Progenitor cell of endocrine pancreas (in vitro differentiated cells): Measurements from ENCODE around the gene FAM9C. TPM values are rescaled to one million over a fixed set of nuclear protein-coding genes. Genes with fewer than 3 reads are reported as not detected.
"Not testable (repeated sequence)": the region's sequence is repeated elsewhere in the genome, so short reads cannot be mapped to it uniquely, and the experiment has no call there.

Source experiments
- DNase-seq: peaks from one replicate; pipeline ENCODE4 v3.0.0; 2021; ENCODE audit warnings: low spot score; ENCODE audit not compliant: unreplicated experiment
- H3K27ac Mint-ChIP-seq: 2 replicates; pipeline ENCODE4 v1.8.0; 2021; ENCODE audit warnings: mild to moderate bottlenecking, moderate library complexity, mixed read lengths
- H3K27me3 Mint-ChIP-seq: 2 replicates; pipeline ENCODE4 v1.8.0; 2021; ENCODE audit warnings: mixed read lengths
- H3K36me3 Mint-ChIP-seq: 2 replicates; pipeline ENCODE4 v1.8.0; 2022; ENCODE audit warnings: mixed read lengths; ENCODE audit not compliant: insufficient read depth
- H3K4me1 Mint-ChIP-seq: 2 replicates; pipeline ENCODE4 v1.8.0; 2021; ENCODE audit warnings: low read depth, mixed read lengths
- H3K4me3 Mint-ChIP-seq: 2 replicates; pipeline ENCODE4 v1.8.0; 2021; ENCODE audit warnings: low read depth, mild to moderate bottlenecking, moderate library complexity, mixed read lengths
- H3K9me3 Mint-ChIP-seq: 2 replicates; pipeline ENCODE4 v1.8.0; 2021; ENCODE audit warnings: low read depth, mixed read lengths
- CTCF ChIP-seq: fragments of 200-600 bp; sonication (generic); IDR thresholded peaks from one replicate; pipeline ENCODE4 v1.5.0; 2021; ENCODE audit warnings: antibody characterized with exemption, mild to moderate bottlenecking; ENCODE audit not compliant: unreplicated experiment
- total RNA-seq: library from RNA; stranded (reverse); gene quantifications from 2 replicates; pipeline ENCODE4 v1.2.1, GENCODE V29; 2021

FAM9C gene
- total RNA-seq, 1 donor from 2014 or later = not detected

- Mint-ChIP-seq H3K27me3 (no peaks in the 10 kb centered on the region), H3K4me1 (no peaks in the 10 kb centered on the region), H3K36me3 (no peaks in the 10 kb centered on the region), H3K27ac (no peak overlapping the region), H3K9me3 (peaks cover 19% of the 10 kb centered on the region), H3K4me3 (no peak overlapping the region)
- DNase-seq = no peak
- no peak for TF ChIP-seq CTCF
Measured at GRCh38 chrX:13090027-13090338, 45.6 kb upstream of the FAM9C start.

GRCh38 chrX:13088156-13088487 lies 43.7 kb upstream of the FAM9C start:
- Mint-ChIP-seq H3K27me3 (no peaks in the 10 kb centered on the region), H3K27ac (no peak overlapping the region), H3K36me3 (no peaks in the 10 kb centered on the region), H3K9me3 (peaks cover 14% of the 10 kb centered on the region), H3K4me1 (no peaks in the 10 kb centered on the region), H3K4me3 (no peak overlapping the region)
- DNase-seq = no peak
- no peak for TF ChIP-seq CTCF

GRCh38 chrX:13087322-13088155 lies 43.1 kb upstream of the FAM9C start:
- no peaks in the 10 kb centered on the region for H3K36me3 Mint-ChIP-seq
- no peak for TF ChIP-seq CTCF
- no peak overlapping the region for H3K27ac Mint-ChIP-seq
- no peak overlapping the region for H3K4me3 Mint-ChIP-seq
- H3K27me3 Mint-ChIP-seq = no peaks in the 10 kb centered on the region
- H3K4me1 Mint-ChIP-seq = no peaks in the 10 kb centered on the region
- no peak for DNase-seq
- peaks cover 9% of the 10 kb centered on the region for H3K9me3 Mint-ChIP-seq

- H3K4me3 Mint-ChIP-seq, H3K9me3 Mint-ChIP-seq, H3K36me3 Mint-ChIP-seq, H3K27me3 Mint-ChIP-seq, H3K4me1 Mint-ChIP-seq, H3K27ac Mint-ChIP-seq, DNase-seq: not testable (repeated sequence)
Measured at GRCh38 chrX:13086793-13087321, 42.4 kb upstream of the FAM9C start.

- Mint-ChIP-seq H3K36me3 (no peaks in the 10 kb centered on the region), H3K4me3 (no peak overlapping the region), H3K4me1 (peaks cover 2% of the 10 kb centered on the region), H3K27me3 (no peaks in the 10 kb centered on the region), H3K9me3 (peaks cover 7% of the 10 kb centered on the region), H3K27ac (no peak overlapping the region)
- DNase-seq = no peak
- TF ChIP-seq CTCF = no peak
Measured at GRCh38 chrX:13086076-13086475, 41.7 kb upstream of the FAM9C start.

- Mint-ChIP-seq H3K4me3 (no peak overlapping the region), H3K9me3 (peaks cover 7% of the 10 kb centered on the region), H3K4me1 (peaks cover 2% of the 10 kb centered on the region), H3K36me3 (no peaks in the 10 kb centered on the region), H3K27ac (no peak overlapping the region), H3K27me3 (no peaks in the 10 kb centered on the region)
- TF ChIP-seq CTCF = no peak
- DNase-seq = no peak
Measured at GRCh38 chrX:13085526-13085925, 41.1 kb upstream of the FAM9C start.
